Measurements from ENCODE around the gene ADAMTS7.

GRCh38 chr15:78714890-78715289 lies 96.4 kb downstream of the ADAMTS7 start:
- TF ChIP-seq CTCF (conservative IDR thresholded peaks at IDR 0.05; ENCODE audit: low read depth, low read length) (no peak), EZH2 (IDR thresholded peaks at IDR 0.05; ENCODE audit: low read length, unreplicated experiment) (no peak)

Data from PC-3 (cell line).